Activated CD4-positive, alpha-beta memory T cell treated with anti-CD3 and anti-CD28 coated beads, Interleukin-2, amount 10 ng/mL, durations not matched to agents 7 days and 5 days (primary cell): ENCODE results near the gene MASP2. TPM values are rescaled to one million over a fixed set of nuclear protein-coding genes. Genes with fewer than 3 reads are reported as not detected.
"Not testable (repeated sequence)": the region's sequence is repeated elsewhere in the genome, so short reads cannot be mapped to it uniquely, and the experiment has no call there.

Source experiments
- CTCF ChIA-PET: fragments of 350-600 bp; sonication (Branson Sonifier 250); formaldehyde crosslinking; loops from one replicate; lab custom pipeline; 2021; ENCODE audit warnings: antibody characterized with exemption, inconsistent platforms; lab: Charles Lee
- POLR2A ChIA-PET: fragments of 350-600 bp; sonication (Branson Sonifier 250); formaldehyde crosslinking; loops from one replicate; lab custom pipeline; 2021; ENCODE audit warnings: antibody characterized with exemption; lab: Charles Lee
- DNase-seq: peaks from one replicate; pipeline ENCODE4 v3.0.0-alpha.2; 2020
- H3K27ac Mint-ChIP-seq: one replicate; pipeline ENCODE4 v1.8.0; 2021; ENCODE audit warnings: mild to moderate bottlenecking, mixed read lengths
- H3K27me3 Mint-ChIP-seq: one replicate; pipeline ENCODE4 v1.8.0; 2021; ENCODE audit warnings: mixed read lengths
- H3K36me3 Mint-ChIP-seq: one replicate; pipeline ENCODE4 v1.8.0; 2021; ENCODE audit warnings: low read depth, mixed read lengths
- H3K4me1 Mint-ChIP-seq: one replicate; pipeline ENCODE4 v1.8.0; 2021; ENCODE audit warnings: mixed read lengths
- H3K4me3 Mint-ChIP-seq: one replicate; pipeline ENCODE4 v1.8.0; 2021; ENCODE audit warnings: mild to moderate bottlenecking, mixed read lengths
- H3K9me3 Mint-ChIP-seq: one replicate; pipeline ENCODE4 v1.8.0; 2021; ENCODE audit warnings: mixed read lengths
- total RNA-seq, 2 experiments: library from RNA; stranded (reverse); gene quantifications; one replicate each; pipeline ENCODE4 v1.2.3, GENCODE V29; 2021

Gene MASP2
- total RNA-seq, 2 experiments from 2014 or later = not detected

- H3K4me1 Mint-ChIP-seq = peaks cover 38% of the 10 kb centered on the region
- H3K27me3 Mint-ChIP-seq = no peaks in the 10 kb centered on the region
- peaks cover 20% of the 10 kb centered on the region for H3K36me3 Mint-ChIP-seq
- no peak overlapping the region for H3K27ac Mint-ChIP-seq
- POLR2A ChIA-PET = no interaction called here
- no peak overlapping the region for H3K4me3 Mint-ChIP-seq
- no peaks in the 10 kb centered on the region for H3K9me3 Mint-ChIP-seq
- CTCF ChIA-PET = interaction anchor here (1.7 kb wide), 1 partner anchor 19 kb away, joined by 9 read pairs; no protein-coding TSS in a partner anchor
- no peak for DNase-seq
Observed at GRCh38 chr1:11056504-11056903, 9.5 kb upstream of the MASP2 start.

- POLR2A ChIA-PET = no interaction called here
Observed at GRCh38 chr1:11055676-11056075, 8.6 kb upstream of the MASP2 start.

GRCh38 chr1:11054666-11055065 is 7.6 kb upstream of the MASP2 start:
- Mint-ChIP-seq H3K27me3 (no peaks in the 10 kb centered on the region), H3K9me3 (no peaks in the 10 kb centered on the region), H3K4me3 (no peak overlapping the region), H3K4me1 (peaks cover 30% of the 10 kb centered on the region), H3K27ac (no peak overlapping the region), H3K36me3 (peaks cover 20% of the 10 kb centered on the region)
- ChIA-PET CTCF (interaction anchor here (0.7 kb wide), 1 partner anchor 172 kb away, joined by 3 read pairs; no protein-coding TSS in a partner anchor), POLR2A (no interaction called here)
- DNase-seq = no peak

More at GRCh38 chr1:11055676-11056075, 8.6 kb upstream of the MASP2 start:
- Mint-ChIP-seq H3K27me3 (no peaks in the 10 kb centered on the region), H3K27ac (no peak overlapping the region), H3K4me1 (peaks cover 35% of the 10 kb centered on the region), H3K4me3 (no peak overlapping the region), H3K36me3 (peaks cover 20% of the 10 kb centered on the region), H3K9me3 (no peaks in the 10 kb centered on the region)
- DNase-seq = no peak
- CTCF ChIA-PET = interaction anchor here (1.7 kb wide), 1 partner anchor 18 kb away, joined by 9 read pairs; no protein-coding TSS in a partner anchor

DNA sequence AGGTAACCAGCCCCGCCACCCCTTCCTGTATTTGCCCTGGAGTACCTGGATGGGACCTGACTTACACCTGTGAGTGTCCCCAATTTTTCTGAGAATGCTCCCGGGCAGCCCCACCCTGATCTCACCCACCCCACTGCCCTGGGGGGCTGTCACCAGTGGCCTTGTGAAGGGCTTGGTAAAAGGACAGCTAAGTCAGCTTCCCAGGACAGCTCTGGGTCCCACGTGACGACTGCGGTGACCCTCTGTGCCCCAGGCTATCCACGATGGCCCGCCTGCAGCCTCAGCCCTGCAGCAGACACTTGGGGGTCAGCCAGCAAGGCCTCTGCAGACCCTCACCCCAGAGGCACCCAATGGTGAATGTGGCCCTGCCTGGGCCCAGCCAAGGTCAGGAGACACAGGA is 7.1 kb upstream of the MASP2 start:
- H3K4me1 Mint-ChIP-seq = peaks cover 29% of the 10 kb centered on the region
- H3K9me3 Mint-ChIP-seq = no peaks in the 10 kb centered on the region
- ChIA-PET POLR2A (no interaction called here), CTCF (interaction anchor here (0.6 kb wide), 1 partner anchor 11 kb away, joined by 3 read pairs; no protein-coding TSS in a partner anchor)
- DNase-seq = no peak
- H3K27ac Mint-ChIP-seq = no peak overlapping the region
- H3K36me3 Mint-ChIP-seq = peaks cover 19% of the 10 kb centered on the region
- H3K4me3 Mint-ChIP-seq = no peak overlapping the region
- no peaks in the 10 kb centered on the region for H3K27me3 Mint-ChIP-seq

- Mint-ChIP-seq H3K36me3 (peaks cover 15% of the 10 kb centered on the region), H3K4me3 (no peak overlapping the region), H3K27ac (no peak overlapping the region), H3K4me1 (peaks cover 24% of the 10 kb centered on the region), H3K27me3 (no peaks in the 10 kb centered on the region), H3K9me3 (no peaks in the 10 kb centered on the region)
- ChIA-PET CTCF (interaction anchor here (0.6 kb wide), 1 partner anchor 11 kb away, joined by 3 read pairs; no protein-coding TSS in a partner anchor), POLR2A (interaction anchor here (0.7 to 2.8 kb wide), 2 partner anchors 7 to 17 kb away, joined by 3 to 11 read pairs; no protein-coding TSS in a partner anchor)
- DNase-seq = no peak
Observed at GRCh38 chr1:11053758-11054137, 6.7 kb upstream of the MASP2 start.

GRCh38 chr1:11052839-11053757 is 6.1 kb upstream of the MASP2 start:
- no peak for DNase-seq
- Mint-ChIP-seq H3K4me3 (no peak overlapping the region), H3K4me1 (peaks cover 18% of the 10 kb centered on the region), H3K27ac (no peak overlapping the region), H3K27me3 (no peaks in the 10 kb centered on the region), H3K36me3 (peaks cover 15% of the 10 kb centered on the region), H3K9me3 (no peaks in the 10 kb centered on the region)
- POLR2A ChIA-PET = interaction anchor here (0.7 to 3.4 kb wide), 3 partner anchors 8 to 18 kb away, joined by 3 to 15 read pairs (median 11); no protein-coding TSS in a partner anchor
- CTCF ChIA-PET = interaction anchor here (1.3 to 4.8 kb wide), 2 partner anchors 8 to 15 kb away, joined by 4 to 25 read pairs; no protein-coding TSS in a partner anchor

GRCh38 chr1:11051781-11052511 is 4.9 kb upstream of the MASP2 start:
- POLR2A ChIA-PET = interaction anchor here (1.2 to 3.4 kb wide), 4 partner anchors 9 to 25 kb away, joined by 4 to 15 read pairs (median 8); no protein-coding TSS in a partner anchor
- no peak overlapping the region for H3K4me3 Mint-ChIP-seq
- DNase-seq = no peak
- H3K9me3 Mint-ChIP-seq = no peaks in the 10 kb centered on the region
- peaks cover 6% of the 10 kb centered on the region for H3K36me3 Mint-ChIP-seq
- H3K27ac Mint-ChIP-seq = no peak overlapping the region
- H3K27me3 Mint-ChIP-seq = no peaks in the 10 kb centered on the region
- CTCF ChIA-PET = interaction anchor here (1.0 to 4.8 kb wide), 3 partner anchors 8 to 14 kb away, joined by 4 to 25 read pairs (median 4); partner anchors contain the start of gene SRM
- peaks cover 13% of the 10 kb centered on the region for H3K4me1 Mint-ChIP-seq

DNA sequence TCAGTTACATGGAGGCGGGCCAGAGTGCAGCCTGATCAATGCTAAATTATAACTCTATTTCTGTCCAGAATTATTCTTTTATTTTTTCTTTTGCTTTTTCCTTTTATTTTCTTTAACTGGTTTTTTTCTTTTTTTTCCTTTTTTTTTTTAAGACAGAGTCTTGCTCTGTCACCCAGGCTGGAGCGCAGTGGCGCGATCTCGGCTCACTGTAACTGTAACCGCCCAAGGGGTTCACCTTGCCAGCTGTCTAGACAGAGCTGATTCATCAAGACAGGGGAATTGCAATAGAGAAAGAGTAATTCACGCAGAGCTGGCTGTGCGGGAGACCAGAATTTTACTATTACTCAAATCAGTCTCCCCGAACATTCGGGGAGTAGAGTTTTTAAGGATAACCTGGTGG is 4.1 kb upstream of the MASP2 start:
- H3K4me1 Mint-ChIP-seq = peaks cover 13% of the 10 kb centered on the region
- not testable (repeated sequence) for H3K27ac Mint-ChIP-seq, H3K27me3 Mint-ChIP-seq, H3K9me3 Mint-ChIP-seq, H3K36me3 Mint-ChIP-seq, DNase-seq, H3K4me3 Mint-ChIP-seq
- CTCF ChIA-PET = interaction anchor here (1.0 to 4.8 kb wide), 2 partner anchors 9 to 14 kb away, joined by 4 to 25 read pairs; partner anchors contain the start of gene SRM
- POLR2A ChIA-PET = interaction anchor here (1.2 to 3.4 kb wide), 4 partner anchors 10 to 24 kb away, joined by 4 to 15 read pairs (median 8); no protein-coding TSS in a partner anchor

- H3K27ac Mint-ChIP-seq = no peak overlapping the region
- CTCF ChIA-PET = interaction anchor here (0.6 to 2.1 kb wide), 3 partner anchors 8 to 27 kb away, joined by 3 to 8 read pairs (median 4); no protein-coding TSS in a partner anchor
- H3K4me3 Mint-ChIP-seq = no peak overlapping the region
- peaks cover under 1% of the 10 kb centered on the region for H3K4me1 Mint-ChIP-seq
- no peaks in the 10 kb centered on the region for H3K36me3 Mint-ChIP-seq
- DNase-seq = no peak
- no peaks in the 10 kb centered on the region for H3K9me3 Mint-ChIP-seq
- H3K27me3 Mint-ChIP-seq = no peaks in the 10 kb centered on the region
- POLR2A ChIA-PET = interaction anchor here (1.3 to 1.7 kb wide), 2 partner anchors 9 to 34 kb away, joined by 3 to 5 read pairs; no protein-coding TSS in a partner anchor
Observed at GRCh38 chr1:11046270-11046566, 821 bp downstream of the MASP2 start.

DNA sequence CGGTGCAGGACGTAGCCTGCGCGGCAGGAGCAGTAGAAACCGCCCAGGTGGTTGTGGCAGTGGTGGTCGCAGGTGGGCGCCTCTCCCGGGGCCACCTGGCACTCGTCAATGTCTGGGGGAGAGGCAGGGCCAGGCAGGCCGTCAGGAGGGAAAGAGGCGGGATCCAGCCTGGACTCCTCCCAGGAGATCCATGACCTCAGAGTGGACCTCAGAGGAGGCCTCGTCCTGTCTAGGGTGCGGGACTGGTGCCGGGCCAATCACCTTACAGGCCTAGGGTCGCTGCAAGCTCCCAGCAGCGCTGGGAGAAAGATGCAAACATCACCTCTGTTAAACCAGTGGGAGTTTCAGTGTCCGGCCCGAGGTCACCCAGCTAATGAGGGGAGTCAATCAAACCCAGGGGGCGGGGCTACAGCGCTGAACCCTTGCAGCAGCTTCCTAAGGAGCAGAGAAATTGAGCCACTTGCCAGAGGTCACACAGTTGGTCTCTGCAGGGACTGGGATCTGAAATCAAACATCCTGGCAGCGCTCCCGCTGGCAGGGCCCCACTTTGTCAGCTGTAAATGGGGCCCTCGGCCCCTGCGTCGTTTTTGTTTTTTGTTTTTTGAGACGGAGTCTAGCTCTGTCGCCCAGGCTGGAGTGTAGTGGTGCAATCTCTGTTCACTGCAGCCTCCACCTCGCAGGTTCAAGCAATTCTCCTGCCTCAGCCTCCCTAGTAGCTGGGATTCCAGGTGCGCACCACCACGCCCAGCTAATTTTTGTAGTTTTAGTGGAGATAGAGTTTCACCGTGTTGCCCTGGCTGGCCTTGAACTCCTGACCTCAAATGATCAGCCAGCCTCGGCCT is 1.4 kb downstream of the MASP2 start:
- H3K4me1 Mint-ChIP-seq = no peaks in the 10 kb centered on the region
- H3K36me3 Mint-ChIP-seq = no peaks in the 10 kb centered on the region
- H3K27me3 Mint-ChIP-seq = no peaks in the 10 kb centered on the region
- POLR2A ChIA-PET = interaction anchor here (1.7 kb wide), 1 partner anchor 8 kb away, joined by 5 read pairs; no protein-coding TSS in a partner anchor
- no peak overlapping the region for H3K27ac Mint-ChIP-seq
- no peak for DNase-seq
- no peak overlapping the region for H3K4me3 Mint-ChIP-seq
- H3K9me3 Mint-ChIP-seq = no peaks in the 10 kb centered on the region
- CTCF ChIA-PET = interaction anchor here (0.6 to 2.1 kb wide), 3 partner anchors 8 to 27 kb away, joined by 3 to 8 read pairs (median 4); no protein-coding TSS in a partner anchor

GRCh38 chr1:11044849-11045427 is 2.1 kb downstream of the MASP2 start:
- no peak for DNase-seq
- no peaks in the 10 kb centered on the region for H3K4me1 Mint-ChIP-seq
- ChIA-PET POLR2A (no interaction called here), CTCF (interaction anchor here (2.1 kb wide), 1 partner anchor 7 kb away, joined by 8 read pairs; no protein-coding TSS in a partner anchor)
- H3K4me3 Mint-ChIP-seq = no peak overlapping the region
- H3K9me3 Mint-ChIP-seq = no peaks in the 10 kb centered on the region
- no peaks in the 10 kb centered on the region for H3K36me3 Mint-ChIP-seq
- no peak overlapping the region for H3K27ac Mint-ChIP-seq
- H3K27me3 Mint-ChIP-seq = no peaks in the 10 kb centered on the region
